Stimulated activated CD8-positive, alpha-beta memory T cell treated with anti-CD3 and anti-CD28 coated beads, Interleukin-15, amount 100 ng/mL, for 24 hours (primary cell): Measurements from ENCODE around the gene PIM1.
"Not testable (repeated sequence)": the region's sequence is repeated elsewhere in the genome, so short reads cannot be mapped to it uniquely, and the experiment has no call there.

Source experiments
- DNase-seq: peaks from one replicate; pipeline ENCODE4 v3.0.0-alpha.2; 2020; ENCODE audit warnings: low read depth

Gene PIM1

GRCh38 chr6:37171201-37171969 is 1.4 kb downstream of the PIM1 start:
- no peak for DNase-seq

GRCh38 chr6:37171970-37172812 is 2.2 kb downstream of the PIM1 start:
- DNase-seq, result peak; percentile 66

- no peak for DNase-seq
Measured at GRCh38 chr6:37172912-37173492, 3.0 kb downstream of the PIM1 start.

GRCh38 chr6:37173493-37174195 is 3.7 kb downstream of the PIM1 start:
- DNase-seq, result no peak

- DNase-seq, result no peak
Measured at GRCh38 chr6:37174196-37174514, 4.2 kb downstream of the PIM1 start.

- DNase-seq, result no peak
Measured at GRCh38 chr6:37174515-37175331, 4.8 kb downstream of the PIM1 start.

- DNase-seq, result no peak
Measured at GRCh38 chr6:37175332-37176267, 5.6 kb downstream of the PIM1 start.

- no peak for DNase-seq
Measured at GRCh38 chr6:37176268-37177076, 6.5 kb downstream of the PIM1 start.

- no peak for DNase-seq
Measured at GRCh38 chr6:37177077-37177934, 7.4 kb downstream of the PIM1 start.

- DNase-seq, result no peak
Measured at GRCh38 chr6:37177935-37178517, 8.1 kb downstream of the PIM1 start.

GRCh38 chr6:37180075-37180474 is 10.1 kb downstream of the PIM1 start:
- DNase-seq, result no peak

GRCh38 chr6:37180610-37181009 is 10.7 kb downstream of the PIM1 start:
- not testable (repeated sequence) for DNase-seq

- no peak for DNase-seq
Measured at GRCh38 chr6:37182736-37183590, 13.0 kb downstream of the PIM1 start.

GRCh38 chr6:37185949-37186720 is 16.2 kb downstream of the PIM1 start:
- not testable (repeated sequence) for DNase-seq

GRCh38 chr6:37187321-37188022 is 17.5 kb downstream of the PIM1 start:
- no peak for DNase-seq
